Ovary (tissue), 3 donors: ENCODE measurements around the gene PPP4C.

Experiments used
- CTCF ChIP-seq, 3 donors: fragments of 450-650 bp in 2 of 3; fragments of 200-600 bp in 1 of 3; IDR thresholded peaks; one replicate each; pipeline versions ENCODE4 v1.5.1 to v1.8.0; 2016 to 2022; ENCODE audit warnings: antibody characterized with exemption in 3 of 3, mild to moderate bottlenecking in 1 of 3
- EP300 ChIP-seq: sonication (generic); formaldehyde crosslinking; IDR thresholded peaks from one replicate; pipeline ENCODE4 v1.6.1; 2017; ENCODE audit warnings: antibody characterized with exemption
- POLR2A ChIP-seq: fragments of 450-650 bp; IDR thresholded peaks from one replicate; pipeline ENCODE4 v1.6.1; 2017; ENCODE audit warnings: antibody characterized with exemption, mild to moderate bottlenecking, moderate library complexity
- donor health status: DM: no; HTN: no; CAD: no.

- TF ChIP-seq CTCF (IDR thresholded peaks at IDR 0.05) (no peak), EP300 (no peak), POLR2A (no peak)
Measured at GRCh38 chr16:30028438-30029076, 47.2 kb upstream of the PPP4C start.
